CD14-positive monocyte (primary cell): ENCODE measurements around the gene RCE1. TPM values are rescaled to one million over a fixed set of nuclear protein-coding genes. Genes with fewer than 3 reads are reported as not detected.

ENCODE experiments used
- DNase-seq, 3 donors: peaks; one replicate each; pipeline ENCODE4 v3.0.0-alpha.2; 2011 to 2022
- H2AFZ ChIP-seq: 2 replicates; pipeline ENCODE4 v1.6.0; 2012; ENCODE audit warnings: mild to moderate bottlenecking, low read depth, low read length, inconsistent platforms; ENCODE audit not compliant: insufficient read depth, poor library complexity, severe bottlenecking
- H3K27ac ChIP-seq, 2 donors: 1 replicate in 1 of 2; 2 replicates in 1 of 2; pipeline ENCODE4 v1.5.1; 2012 to 2013; ENCODE audit warnings: low read length in 2 of 2, control low read depth in 1 of 2, inconsistent platforms in 1 of 2, low read depth in 1 of 2, mild to moderate bottlenecking in 1 of 2
- H3K27me3 ChIP-seq, 2 donors: one replicate each; pipeline versions ENCODE4 v1.6.0 to v1.6.1; 2011 to 2013; ENCODE audit warnings: low read length in 2 of 2; ENCODE audit not compliant: control insufficient read depth in 2 of 2, insufficient read depth in 2 of 2
- H3K36me3 ChIP-seq, 2 donors: replicated peaks in 1 of 2; 1 replicate in 1 of 2; 2 replicates in 1 of 2; pipeline versions ENCODE4 v1.5.1 to v1.6.1; 2012 to 2013; ENCODE audit warnings: low read length in 2 of 2, control low read depth in 1 of 2, inconsistent platforms in 1 of 2, mild to moderate bottlenecking in 1 of 2; ENCODE audit not compliant: insufficient read depth in 2 of 2, control insufficient read depth in 1 of 2
- H3K4me1 ChIP-seq, 2 donors: 1 replicate in 1 of 2; 2 replicates in 1 of 2; pipeline versions ENCODE4 v1.5.1 to v1.6.1; 2012 to 2013; ENCODE audit warnings: low read length in 2 of 2, control low read depth in 1 of 2, inconsistent platforms in 1 of 2, mild to moderate bottlenecking in 1 of 2, moderate library complexity in 1 of 2; ENCODE audit not compliant: insufficient read depth in 2 of 2, control insufficient read depth in 1 of 2
- H3K4me2 ChIP-seq: replicated peaks from 2 replicates; pipeline ENCODE3; 2012; ENCODE audit warnings: low read length, moderate library complexity, mild to moderate bottlenecking; ENCODE audit not compliant: poor library complexity, severe bottlenecking; ENCODE audit errors: extremely low read depth
- H3K4me3 ChIP-seq, 3 experiments: fragments of 200-600 bp in 1 of 3; sonication (generic) in 1 of 3; replicated peaks in 1 of 3; 1 replicate in 2 of 3; 2 replicates in 1 of 3; pipeline ENCODE4 v1.5.1; 2011 to 2013; ENCODE audit warnings: low read length in 3 of 3, mild to moderate bottlenecking in 3 of 3, control low read depth in 2 of 3, low read depth in 2 of 3, inconsistent platforms in 1 of 3, moderate library complexity in 1 of 3
- H3K79me2 ChIP-seq: 2 replicates; pipeline ENCODE4 v1.6.0; 2012; ENCODE audit warnings: mild to moderate bottlenecking, control low read depth, inconsistent platforms, low read length, moderate library complexity; ENCODE audit not compliant: insufficient read depth
- H3K9ac ChIP-seq: 2 replicates; pipeline ENCODE4 v1.6.0; 2017; ENCODE audit warnings: low read length, mild to moderate bottlenecking; ENCODE audit not compliant: insufficient read depth, poor library complexity, severe bottlenecking
- H3K9me3 ChIP-seq, 2 donors: replicated peaks in 1 of 2; 1 replicate in 1 of 2; 2 replicates in 1 of 2; pipeline versions ENCODE4 v1.5.1 to v1.6.1; 2012 to 2013; ENCODE audit warnings: low read length in 2 of 2, control low read depth in 1 of 2; ENCODE audit not compliant: control insufficient read depth in 1 of 2, insufficient read depth in 1 of 2
- H4K20me1 ChIP-seq: 2 replicates; pipeline ENCODE4 v1.6.0; 2012; ENCODE audit warnings: mild to moderate bottlenecking, low read length, control low read depth, moderate library complexity; ENCODE audit not compliant: insufficient read depth
- H3K27ac Mint-ChIP-seq, 7 donors: one replicate each; pipeline ENCODE4 v1.8.0; 2020; ENCODE audit warnings: mild to moderate bottlenecking in 7 of 7, mixed read lengths in 7 of 7, moderate library complexity in 6 of 7, inconsistent platforms in 2 of 7
- H3K27me3 Mint-ChIP-seq, 3 donors: one replicate each; pipeline ENCODE4 v1.8.0; 2021 to 2022; ENCODE audit warnings: low read depth in 3 of 3, mild to moderate bottlenecking in 3 of 3, mixed read lengths in 3 of 3, moderate library complexity in 3 of 3, inconsistent platforms in 1 of 3
- H3K36me3 Mint-ChIP-seq, 2 donors: one replicate each; pipeline ENCODE4 v1.8.0; 2020; ENCODE audit warnings: mixed read lengths in 2 of 2, inconsistent platforms in 1 of 2, mild to moderate bottlenecking in 1 of 2
- H3K4me1 Mint-ChIP-seq: one replicate; pipeline ENCODE4 v1.8.0; 2020; ENCODE audit warnings: mild to moderate bottlenecking, mixed read lengths
- H3K4me3 Mint-ChIP-seq, 2 donors: one replicate each; pipeline ENCODE4 v1.8.0; 2020; ENCODE audit warnings: mild to moderate bottlenecking in 2 of 2, mixed read lengths in 2 of 2, moderate library complexity in 1 of 2
- H3K9me3 Mint-ChIP-seq, 7 donors: one replicate each; pipeline ENCODE4 v1.8.0; 2020 to 2022; ENCODE audit warnings: mixed read lengths in 7 of 7, mild to moderate bottlenecking in 6 of 7, moderate library complexity in 6 of 7, inconsistent platforms in 2 of 7
- WGBS: methylation state at CpG from one replicate; pipeline ENCODE4 v1.1.5; 2013; ENCODE audit warnings: missing lambda C conversion rate; ENCODE audit not compliant: insufficient coverage; 5-methylcytosine and 5-hydroxymethylcytosine counted together
- intact Hi-C, 2 donors: fragments of 100-400 bp; cut with micrococcal nuclease; formaldehyde crosslinking; loops; one replicate each; pipeline versions ENCODE4 v1.15.0 to v1.15.1; 2023
- polyA plus RNA-seq, 3 donors: library from polyadenylated mRNA; depleted of rRNA in 1 of 3; unstranded in 2 of 3; stranded (reverse) in 1 of 3; fragments of 300-500 nt in 2 of 3; fragments of >200 nt in 1 of 3; fragmentation: Illumina TruSeq in 2 of 3; gene quantifications; 1 replicate in 2 of 3; 2 replicates in 1 of 3; pipeline ENCODE4 v1.2.3, GENCODE V29; 2012 to 2021
- TF ChIP-seq, protein P1 (sequence below): fragments of 200-600 bp; IDR thresholded peaks from one replicate; pipeline ENCODE4 v1.8.0; 2022; ENCODE audit warnings: antibody characterized with exemption, mild to moderate bottlenecking

Gene RCE1
- polyA plus RNA-seq, 3 donors: 20.3 to 24.7 (median 22.8) TPM

DNA sequence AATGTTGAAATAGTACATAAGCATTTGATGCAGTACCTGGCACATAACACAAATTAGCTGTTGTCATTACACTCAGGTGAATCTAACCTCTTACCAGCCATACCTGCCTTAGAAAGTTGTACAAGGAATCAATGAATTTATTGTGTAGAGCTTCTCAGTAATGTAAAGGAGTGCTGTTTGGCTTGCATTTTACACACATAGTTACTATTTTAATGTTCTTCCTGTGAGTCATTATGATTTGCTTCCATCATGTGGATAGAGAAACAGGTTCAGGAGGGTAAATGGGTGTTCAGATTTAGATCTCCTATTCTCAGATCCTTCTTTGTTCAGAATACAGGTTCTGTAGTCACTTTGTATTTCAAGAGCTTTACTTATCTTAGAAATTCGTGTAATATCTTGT lies 27.6 kb upstream of the RCE1 start:
- Mint-ChIP-seq H3K27ac (no peak overlapping the region), H3K4me1 (no peaks in the 10 kb centered on the region), H3K4me3 (no peak overlapping the region), H3K36me3 (no peaks in the 10 kb centered on the region), H3K27me3 (peaks cover 1 to 2% (median 1%) of the 10 kb centered on the region in 3 donors), H3K9me3 (no peaks in the 10 kb centered on the region)
- Histone ChIP-seq H3K4me1 (no peaks in the 10 kb centered on the region), H3K4me3 (no peak overlapping the region), H3K9ac (no peak overlapping the region), H3K27me3 (no peaks in the 10 kb centered on the region), H4K20me1 (no peaks in the 10 kb centered on the region), H3K79me2 (no peaks in the 10 kb centered on the region), H3K36me3 (no peaks in the 10 kb centered on the region), H3K4me2 (no peak overlapping the region), H3K27ac (no peak overlapping the region), H3K9me3 (no peaks in the 10 kb centered on the region), H2AFZ (no peak overlapping the region)
- DNase-seq: no peak
- TF ChIP-seq, protein P1, sequence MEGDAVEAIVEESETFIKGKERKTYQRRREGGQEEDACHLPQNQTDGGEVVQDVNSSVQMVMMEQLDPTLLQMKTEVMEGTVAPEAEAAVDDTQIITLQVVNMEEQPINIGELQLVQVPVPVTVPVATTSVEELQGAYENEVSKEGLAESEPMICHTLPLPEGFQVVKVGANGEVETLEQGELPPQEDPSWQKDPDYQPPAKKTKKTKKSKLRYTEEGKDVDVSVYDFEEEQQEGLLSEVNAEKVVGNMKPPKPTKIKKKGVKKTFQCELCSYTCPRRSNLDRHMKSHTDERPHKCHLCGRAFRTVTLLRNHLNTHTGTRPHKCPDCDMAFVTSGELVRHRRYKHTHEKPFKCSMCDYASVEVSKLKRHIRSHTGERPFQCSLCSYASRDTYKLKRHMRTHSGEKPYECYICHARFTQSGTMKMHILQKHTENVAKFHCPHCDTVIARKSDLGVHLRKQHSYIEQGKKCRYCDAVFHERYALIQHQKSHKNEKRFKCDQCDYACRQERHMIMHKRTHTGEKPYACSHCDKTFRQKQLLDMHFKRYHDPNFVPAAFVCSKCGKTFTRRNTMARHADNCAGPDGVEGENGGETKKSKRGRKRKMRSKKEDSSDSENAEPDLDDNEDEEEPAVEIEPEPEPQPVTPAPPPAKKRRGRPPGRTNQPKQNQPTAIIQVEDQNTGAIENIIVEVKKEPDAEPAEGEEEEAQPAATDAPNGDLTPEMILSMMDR: no peak
- WGBS: no CpG with 5 or more reads among the region's 1 CpG
- intact Hi-C loops: loop anchor here in 1 of 2 donors (5.0 kb wide), 1 partner anchor 98 kb away; no protein-coding TSS in a partner anchor

DNA sequence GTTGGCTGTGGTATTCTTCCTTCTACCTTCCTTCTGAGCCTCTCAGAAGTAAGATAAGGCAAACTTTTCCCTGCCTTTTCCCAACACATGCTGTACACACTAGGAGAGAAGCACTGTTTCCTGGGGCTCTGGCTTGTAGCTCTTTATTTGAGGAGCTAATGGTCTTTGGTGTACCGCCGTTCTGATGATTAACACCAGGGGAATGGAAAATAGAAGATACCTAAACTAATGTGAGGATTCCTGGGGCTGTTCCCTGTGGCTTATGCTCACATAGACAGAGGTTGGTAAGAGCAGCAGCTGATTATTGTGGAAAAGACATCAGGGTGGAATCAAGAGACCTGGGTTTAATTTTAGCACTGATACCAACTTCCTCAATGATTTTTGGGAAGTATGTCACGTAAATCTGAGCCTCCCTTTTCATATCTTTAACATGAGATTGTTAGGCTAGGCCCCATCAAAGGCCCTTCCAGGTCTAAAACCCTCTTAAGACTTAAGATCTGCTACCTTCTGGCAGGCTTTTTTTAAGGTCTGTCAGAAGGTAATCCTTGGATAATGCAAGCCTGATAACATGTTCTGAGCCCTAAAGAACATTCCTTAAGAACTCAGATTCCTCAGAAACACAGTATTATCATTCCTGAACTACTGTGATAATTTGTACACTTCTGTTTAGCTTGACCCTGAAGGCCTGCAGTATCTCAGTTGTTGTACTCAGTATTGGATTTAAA lies 24.8 kb upstream of the RCE1 start:
- H3K27ac ChIP-seq: no peak overlapping the region
- H3K9me3 ChIP-seq: no peaks in the 10 kb centered on the region
- H3K27me3 ChIP-seq: no peaks in the 10 kb centered on the region
- H3K27ac Mint-ChIP-seq: no peak overlapping the region
- DNase-seq: no peak
- no peaks in the 10 kb centered on the region for H4K20me1 ChIP-seq
- no peak overlapping the region for H3K4me3 ChIP-seq
- H3K4me2 ChIP-seq: no peak overlapping the region
- no peaks in the 10 kb centered on the region for H3K4me1 ChIP-seq
- no peaks in the 10 kb centered on the region for H3K36me3 ChIP-seq
- WGBS: 63% methylated on average over 3 of the region's 3 CpGs
- intact Hi-C loops: loop anchor here in 1 of 2 donors (5.0 kb wide), 1 partner anchor 101 kb away; no protein-coding TSS in a partner anchor
- H3K9me3 Mint-ChIP-seq: no peaks in the 10 kb centered on the region
- no peaks in the 10 kb centered on the region for H3K4me1 Mint-ChIP-seq
- H3K36me3 Mint-ChIP-seq: no peaks in the 10 kb centered on the region
- no peak overlapping the region for H3K4me3 Mint-ChIP-seq
- no peak overlapping the region for H2AFZ ChIP-seq
- no peaks in the 10 kb centered on the region for H3K79me2 ChIP-seq
- H3K27me3 Mint-ChIP-seq: peaks cover 0 to 3% (median 0%) of the 10 kb centered on the region in 3 donors
- TF ChIP-seq, protein P1: no peak
- H3K9ac ChIP-seq: no peak overlapping the region
